Measurements from ENCODE around the gene PRDM4. TPM values are rescaled to one million over a fixed set of nuclear protein-coding genes. Genes with fewer than 3 reads are reported as not detected.

The PRDM4 gene
- total RNA-seq, 1 experiment from 2014 or later: 32.9 TPM

Other genes starting within 250 kb of the PRDM4 start
- 48.2 TPM for gene PWP1, start 75.3 kb downstream of the PRDM4 start, total RNA-seq (2021; ENCODE audit: unreplicated experiment)
- not detected for gene ASCL4, start 13.6 kb upstream of the PRDM4 start, total RNA-seq (2021; ENCODE audit: unreplicated experiment)